ENCODE measurements around the gene KRTAP3-2. TPM values are rescaled to one million over a fixed set of nuclear protein-coding genes. Genes with fewer than 3 reads are reported as not detected.

KRTAP3-2 gene
- total RNA-seq, 1 experiment from 2014 or later, result not detected

DNA sequence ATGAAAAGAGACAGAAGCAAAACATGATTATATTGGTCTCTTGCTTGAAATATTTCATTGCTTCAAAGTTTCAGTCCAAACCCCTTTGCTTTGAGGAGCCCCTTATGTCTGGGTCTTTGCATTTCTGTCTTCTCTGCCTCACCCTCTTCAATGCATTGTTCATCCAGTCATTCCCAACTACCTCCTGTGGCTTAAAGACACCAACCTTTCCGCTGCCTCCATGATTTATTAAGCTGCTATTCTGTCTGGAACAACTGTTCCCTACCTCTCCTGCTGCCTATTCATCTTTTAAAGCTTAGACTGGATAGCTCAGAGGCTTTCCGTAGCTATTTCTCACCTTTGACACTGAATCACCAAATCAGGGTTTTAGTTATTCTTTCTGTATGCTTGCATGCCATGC is 2.3 kb downstream of the KRTAP3-2 start:
- Mint-ChIP-seq H3K9me3 (no peaks in the 10 kb centered on the region), H3K36me3 (ENCODE audit: insufficient read depth in 1 of 3, low read depth in 3 of 3) (no peaks in the 10 kb centered on the region; a peak in 1 of 7 replicates), H3K4me1 (peaks cover 0 to 3% of the 10 kb centered on the region in 2 experiments; a peak in 1 of 4 replicates), H3K4me3 (no peak overlapping the region), H3K27ac (no peak overlapping the region), H3K27me3 (ENCODE audit: low read depth) (no peaks in the 10 kb centered on the region; the same call in 1 of the 2 replicates)
- WGBS (ENCODE audit: extremely low coverage, insufficient read length, low lambda C conversion rate), result no CpG with 5 or more reads among the region's 2 CpGs
- H4K5ac ChIP-seq (ENCODE audit: insufficient read length, low read depth, low read length), result no peak overlapping the region
- no peak overlapping the region for H3K18ac ChIP-seq (ENCODE audit: insufficient read length, low read depth, low read length)
- no peak overlapping the region for H3T11ph ChIP-seq (ENCODE audit: low read length)
- H3K79me1 ChIP-seq (ENCODE audit: insufficient read depth, low read depth, low read length, poor library complexity, severe bottlenecking), result no peaks in the 10 kb centered on the region
- H3K4ac ChIP-seq (ENCODE audit: low read depth, low read length), result no peak overlapping the region
- no peak overlapping the region for H2AFZ ChIP-seq (ENCODE audit: low read length)
- no peak overlapping the region for H3K14ac ChIP-seq (ENCODE audit: insufficient read depth, low read length)
- no peak overlapping the region for H3K9ac ChIP-seq (ENCODE audit: extremely low read depth, insufficient read length, low read length)
- no peak overlapping the region for H2BK5ac ChIP-seq (ENCODE audit: insufficient read length, low read length)
- no peak overlapping the region for H2AK5ac ChIP-seq (ENCODE audit: insufficient read length, low read length)
- no peak overlapping the region for H4K91ac ChIP-seq (ENCODE audit: insufficient read length, low read depth, low read length)
- H3K79me2 ChIP-seq (ENCODE audit: insufficient read depth, low read length), result no peaks in the 10 kb centered on the region
- DNase-seq, result no peak
- TF ChIP-seq, protein P1, sequence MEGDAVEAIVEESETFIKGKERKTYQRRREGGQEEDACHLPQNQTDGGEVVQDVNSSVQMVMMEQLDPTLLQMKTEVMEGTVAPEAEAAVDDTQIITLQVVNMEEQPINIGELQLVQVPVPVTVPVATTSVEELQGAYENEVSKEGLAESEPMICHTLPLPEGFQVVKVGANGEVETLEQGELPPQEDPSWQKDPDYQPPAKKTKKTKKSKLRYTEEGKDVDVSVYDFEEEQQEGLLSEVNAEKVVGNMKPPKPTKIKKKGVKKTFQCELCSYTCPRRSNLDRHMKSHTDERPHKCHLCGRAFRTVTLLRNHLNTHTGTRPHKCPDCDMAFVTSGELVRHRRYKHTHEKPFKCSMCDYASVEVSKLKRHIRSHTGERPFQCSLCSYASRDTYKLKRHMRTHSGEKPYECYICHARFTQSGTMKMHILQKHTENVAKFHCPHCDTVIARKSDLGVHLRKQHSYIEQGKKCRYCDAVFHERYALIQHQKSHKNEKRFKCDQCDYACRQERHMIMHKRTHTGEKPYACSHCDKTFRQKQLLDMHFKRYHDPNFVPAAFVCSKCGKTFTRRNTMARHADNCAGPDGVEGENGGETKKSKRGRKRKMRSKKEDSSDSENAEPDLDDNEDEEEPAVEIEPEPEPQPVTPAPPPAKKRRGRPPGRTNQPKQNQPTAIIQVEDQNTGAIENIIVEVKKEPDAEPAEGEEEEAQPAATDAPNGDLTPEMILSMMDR (conservative IDR thresholded peaks at IDR 0.05), result no peak
- H2BK120ac ChIP-seq (ENCODE audit: low read depth, low read length, poor library complexity, severe bottlenecking), result no peak overlapping the region
- H3K56ac ChIP-seq (ENCODE audit: insufficient read length, low read depth, low read length), result no peak overlapping the region
- no peaks in the 10 kb centered on the region for H3K27me3 ChIP-seq (ENCODE audit: insufficient read depth, low read length)
- no peaks in the 10 kb centered on the region for H3K4me1 ChIP-seq (ENCODE audit: insufficient read depth, low read length)
- no peak overlapping the region for H2BK12ac ChIP-seq (ENCODE audit: insufficient read length, low read depth, low read length)
- no peaks in the 10 kb centered on the region for H3K9me3 ChIP-seq (ENCODE audit: control insufficient read depth, low read depth, low read length)
- no peak overlapping the region for H3K27ac ChIP-seq (ENCODE audit: insufficient read length, low read depth, low read length)
- H2BK15ac ChIP-seq (ENCODE audit: low read depth, low read length), result no peak overlapping the region
- H3K4me2 ChIP-seq (ENCODE audit: insufficient read depth, insufficient read length, low read length), result no peak overlapping the region
- no peak overlapping the region for H2BK20ac ChIP-seq (ENCODE audit: low read depth, low read length, poor library complexity, severe bottlenecking)
- no peaks in the 10 kb centered on the region for H3K23me2 ChIP-seq (ENCODE audit: insufficient read length, low read depth, low read length, poor library complexity, severe bottlenecking)
- H4K8ac ChIP-seq (replicated peaks; ENCODE audit: insufficient read length, low read depth, low read length), result no peak overlapping the region
- no peak overlapping the region for H3K23ac ChIP-seq (ENCODE audit: insufficient read length, low read depth, low read length)
- no peaks in the 10 kb centered on the region for H4K20me1 ChIP-seq (ENCODE audit: control insufficient read depth, insufficient read depth, insufficient read length)
